ENCODE measurements around the gene IQCE. TPM values are rescaled to one million over a fixed set of nuclear protein-coding genes. Genes with fewer than 3 reads are reported as not detected.
"Not testable (repeated sequence)": the region's sequence is repeated elsewhere in the genome, so short reads cannot be mapped to it uniquely, and the experiment has no call there.

IQCE gene
- total and polyA plus RNA-seq, 2 donors from 2014 or later: 6.1 to 27.8 TPM

DNA sequence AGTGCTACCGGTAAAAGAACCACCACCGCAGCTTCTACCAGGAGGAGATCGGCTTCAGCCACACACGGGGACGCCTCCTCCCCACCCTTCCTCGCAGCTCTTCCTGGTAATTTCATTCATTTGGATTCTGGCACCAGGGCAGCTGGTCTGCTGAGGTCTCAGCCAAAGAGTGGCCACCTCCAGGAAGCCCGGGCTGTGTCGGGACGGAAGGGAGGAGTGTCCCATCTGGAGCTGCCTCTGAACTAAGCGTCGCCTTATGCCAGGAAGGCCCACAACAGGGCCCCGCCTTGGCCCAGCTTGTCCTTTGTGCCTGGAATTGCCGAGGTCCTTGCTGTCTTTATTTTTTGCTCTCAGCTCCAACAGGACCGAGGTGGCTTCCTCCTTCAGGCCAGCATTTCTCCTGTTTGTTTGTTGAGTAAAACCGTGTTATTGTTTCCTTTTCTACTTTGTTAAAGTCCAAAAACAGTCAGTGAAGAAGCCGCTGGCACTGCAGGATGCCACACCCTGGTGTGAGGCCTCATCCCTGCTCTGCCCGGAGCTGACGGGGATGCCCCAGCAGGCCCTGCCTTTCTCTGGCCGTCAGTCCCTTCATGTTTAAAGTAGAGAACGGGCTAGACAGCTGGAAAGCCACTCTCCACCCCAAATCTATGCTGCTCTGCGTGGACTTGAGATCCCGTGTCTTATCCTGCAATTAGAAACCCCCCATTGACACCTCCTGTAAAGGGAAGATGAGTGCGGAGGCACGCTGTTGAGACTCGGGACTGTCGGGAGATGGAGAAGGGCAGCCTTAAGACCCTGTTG lies 48.5 kb downstream of the IQCE start:
- intact Hi-C loops (cut with DNase I): no loop called here
- no peak for FAIRE-seq
- Histone ChIP-seq H3K4me3 (ENCODE audit: low read length in 3 of 3) (no peak overlapping the region), H3K27ac (ENCODE audit: low read depth in 2 of 2, low read length in 2 of 2) (peak overlapping the region; percentile 70 to 81), H3K4me1 (ENCODE audit: control insufficient read depth in 2 of 3, insufficient read depth in 2 of 3, low read depth in 1 of 3, low read length in 3 of 3) (peaks cover 0 to 13% (median 0%) of the 10 kb centered on the region in 3 donors), H3K27me3 (ENCODE audit: control insufficient read depth, insufficient read depth, low read length) (no peaks in the 10 kb centered on the region), H3K36me3 (ENCODE audit: control insufficient read depth in 2 of 3, insufficient read depth in 3 of 3, low read length in 3 of 3) (peaks cover 0 to 5% (median 0%) of the 10 kb centered on the region in 3 donors), H3K9me3 (ENCODE audit: control insufficient read depth in 2 of 3, insufficient read depth in 1 of 3, low read length in 3 of 3) (no peaks in the 10 kb centered on the region), H3K9ac (ENCODE audit: low read length in 3 of 3) (no peak overlapping the region)
- TF ChIP-seq, protein P1, sequence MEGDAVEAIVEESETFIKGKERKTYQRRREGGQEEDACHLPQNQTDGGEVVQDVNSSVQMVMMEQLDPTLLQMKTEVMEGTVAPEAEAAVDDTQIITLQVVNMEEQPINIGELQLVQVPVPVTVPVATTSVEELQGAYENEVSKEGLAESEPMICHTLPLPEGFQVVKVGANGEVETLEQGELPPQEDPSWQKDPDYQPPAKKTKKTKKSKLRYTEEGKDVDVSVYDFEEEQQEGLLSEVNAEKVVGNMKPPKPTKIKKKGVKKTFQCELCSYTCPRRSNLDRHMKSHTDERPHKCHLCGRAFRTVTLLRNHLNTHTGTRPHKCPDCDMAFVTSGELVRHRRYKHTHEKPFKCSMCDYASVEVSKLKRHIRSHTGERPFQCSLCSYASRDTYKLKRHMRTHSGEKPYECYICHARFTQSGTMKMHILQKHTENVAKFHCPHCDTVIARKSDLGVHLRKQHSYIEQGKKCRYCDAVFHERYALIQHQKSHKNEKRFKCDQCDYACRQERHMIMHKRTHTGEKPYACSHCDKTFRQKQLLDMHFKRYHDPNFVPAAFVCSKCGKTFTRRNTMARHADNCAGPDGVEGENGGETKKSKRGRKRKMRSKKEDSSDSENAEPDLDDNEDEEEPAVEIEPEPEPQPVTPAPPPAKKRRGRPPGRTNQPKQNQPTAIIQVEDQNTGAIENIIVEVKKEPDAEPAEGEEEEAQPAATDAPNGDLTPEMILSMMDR (IDR thresholded peaks at IDR 0.05; ENCODE audit: borderline replicate concordance, extremely low read depth, insufficient read depth): no peak
- DNase-seq: peak in 1 of 5 donors; percentile 89

DNA sequence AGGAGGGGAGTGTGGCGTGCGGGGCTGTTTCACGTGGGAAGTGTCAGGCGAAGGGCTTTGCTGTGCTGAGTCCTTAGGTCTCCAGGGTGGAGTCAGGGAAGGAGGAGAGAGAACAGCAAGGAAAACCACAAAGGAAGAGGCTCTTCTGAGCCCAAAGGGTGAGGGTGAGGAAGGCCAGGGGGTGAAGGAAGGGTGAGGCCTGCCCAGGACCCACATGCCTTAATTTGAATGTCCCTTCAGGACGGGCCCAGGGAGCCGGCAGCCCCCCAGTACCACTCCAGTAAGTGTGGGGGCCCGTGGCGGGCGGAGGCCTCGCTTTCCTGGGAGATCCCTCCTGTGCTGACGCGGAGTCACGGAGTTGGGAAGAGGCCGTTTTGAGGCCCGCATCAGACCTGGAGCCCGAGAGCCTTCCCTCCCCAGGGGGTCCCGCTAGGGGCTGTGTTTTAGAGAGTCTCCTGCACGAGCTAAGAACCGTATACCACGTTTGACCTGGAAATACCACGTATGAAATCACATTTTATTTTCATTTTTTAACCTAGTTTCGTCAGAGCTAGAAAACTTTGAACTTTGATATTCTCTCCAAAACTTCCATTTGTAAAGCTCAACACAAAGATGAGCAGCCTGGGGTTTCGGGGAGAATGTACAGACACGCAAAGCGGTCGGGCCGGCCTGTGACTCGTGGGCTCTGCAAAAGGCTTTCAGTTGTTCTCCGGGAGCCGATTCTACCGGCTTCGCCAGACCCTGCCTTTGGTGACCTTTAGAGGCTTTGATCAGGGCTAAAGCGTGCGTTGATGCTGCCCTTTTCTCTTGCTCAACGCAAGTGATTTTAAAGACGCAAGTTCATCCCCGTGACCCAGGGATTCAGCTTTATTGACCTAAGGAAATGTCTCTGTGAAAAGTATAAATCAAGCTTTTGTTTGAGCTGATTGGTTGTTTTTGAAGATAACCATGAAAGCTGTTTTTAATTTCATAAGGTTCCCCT lies 49.4 kb downstream of the IQCE start:
- Histone ChIP-seq H3K4me1 (ENCODE audit: control insufficient read depth in 2 of 3, insufficient read depth in 2 of 3, low read depth in 1 of 3, low read length in 3 of 3) (peaks cover 0 to 14% (median 0%) of the 10 kb centered on the region in 3 donors), H3K9me3 (ENCODE audit: control insufficient read depth in 2 of 3, insufficient read depth in 1 of 3, low read length in 3 of 3) (no peaks in the 10 kb centered on the region), H3K27me3 (ENCODE audit: control insufficient read depth, insufficient read depth, low read length) (no peaks in the 10 kb centered on the region), H3K4me3 (ENCODE audit: low read length in 3 of 3) (no peak overlapping the region), H3K9ac (ENCODE audit: low read length in 3 of 3) (no peak overlapping the region), H3K27ac (ENCODE audit: low read depth in 2 of 2, low read length in 2 of 2) (peak overlapping the region; percentile 70 to 81), H3K36me3 (ENCODE audit: control insufficient read depth in 2 of 3, insufficient read depth in 3 of 3, low read length in 3 of 3) (peaks cover 0 to 5% (median 0%) of the 10 kb centered on the region in 3 donors)
- intact Hi-C loops (cut with DNase I): no loop called here
- TF ChIP-seq, protein P1 (IDR thresholded peaks at IDR 0.05; ENCODE audit: borderline replicate concordance, extremely low read depth, insufficient read depth): no peak
- FAIRE-seq (no peak), DNase-seq (peak in 1 of 5 donors; percentile 75)

DNA sequence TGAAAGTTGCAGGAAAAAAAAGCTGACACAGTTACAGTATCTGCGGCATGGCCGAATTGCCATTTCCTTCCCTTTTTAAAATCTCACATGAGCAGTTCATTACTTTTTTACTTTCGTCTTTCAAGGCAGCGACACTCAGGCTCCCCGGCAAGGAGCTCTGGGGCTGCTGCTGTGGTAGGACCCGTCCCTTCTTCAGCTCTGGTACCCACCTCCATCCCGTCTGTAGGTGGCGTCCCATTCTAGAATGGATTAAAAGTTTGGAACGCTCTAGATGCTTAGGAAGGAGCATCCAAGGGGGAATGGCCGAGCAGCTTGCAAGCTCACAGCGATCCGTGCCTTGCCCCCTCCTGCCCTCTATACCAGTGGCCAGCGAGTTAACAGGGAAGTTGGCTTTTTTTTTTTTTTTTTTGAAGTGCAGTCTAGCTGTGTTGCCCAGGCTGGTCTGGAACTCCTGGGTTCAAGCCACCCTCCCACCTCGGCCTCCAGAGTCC lies 50.2 kb downstream of the IQCE start:
- no peak overlapping the region for H3K27ac ChIP-seq (ENCODE audit: low read depth in 2 of 2, low read length in 2 of 2)
- H3K9ac ChIP-seq (ENCODE audit: low read length in 3 of 3): no peak overlapping the region
- H3K27me3 ChIP-seq (ENCODE audit: control insufficient read depth, insufficient read depth, low read length): no peaks in the 10 kb centered on the region
- H3K36me3 ChIP-seq (ENCODE audit: control insufficient read depth in 2 of 3, insufficient read depth in 3 of 3, low read length in 3 of 3): peaks cover 0 to 5% (median 0%) of the 10 kb centered on the region in 3 donors
- no peaks in the 10 kb centered on the region for H3K9me3 ChIP-seq (ENCODE audit: control insufficient read depth in 2 of 3, insufficient read depth in 1 of 3, low read length in 3 of 3)
- intact Hi-C loops (cut with DNase I): no loop called here
- H3K4me3 ChIP-seq (ENCODE audit: low read length in 3 of 3): no peak overlapping the region
- TF ChIP-seq, protein P1 (IDR thresholded peaks at IDR 0.05; ENCODE audit: borderline replicate concordance, extremely low read depth, insufficient read depth): peak; percentile 39
- peak in 3 of 5 donors; percentile 43 to 85 (median 61) for DNase-seq
- FAIRE-seq: no peak
- H3K4me1 ChIP-seq (ENCODE audit: control insufficient read depth in 2 of 3, insufficient read depth in 2 of 3, low read depth in 1 of 3, low read length in 3 of 3): peaks cover 0 to 21% (median 7%) of the 10 kb centered on the region in 3 donors

DNA sequence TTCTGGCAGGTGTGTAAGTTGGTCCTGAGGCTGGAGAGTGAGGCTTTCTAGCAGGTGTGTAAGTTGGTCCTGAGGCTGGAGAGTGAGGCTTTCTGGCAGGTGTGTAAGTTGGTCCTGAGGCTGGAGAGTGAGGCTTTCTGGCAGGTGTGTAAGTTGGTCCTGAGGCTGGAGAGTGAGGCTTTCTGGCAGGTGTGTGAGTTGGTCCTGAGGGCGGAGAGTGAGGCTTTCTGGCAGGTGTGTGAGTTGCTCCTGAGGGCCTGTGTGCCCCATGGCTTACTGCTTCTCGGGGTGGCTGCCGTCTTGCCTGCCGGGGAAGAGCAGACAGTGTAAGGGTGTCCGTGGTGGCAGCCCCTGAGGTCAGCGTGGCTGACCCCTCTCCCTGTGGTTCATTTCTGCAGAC lies 50.9 kb downstream of the IQCE start:
- H3K27ac ChIP-seq (ENCODE audit: low read depth in 2 of 2, low read length in 2 of 2); FAIRE-seq; H3K9ac ChIP-seq (ENCODE audit: low read length in 3 of 3); H3K4me3 ChIP-seq (ENCODE audit: low read length in 3 of 3); H3K36me3 ChIP-seq (ENCODE audit: control insufficient read depth in 2 of 3, insufficient read depth in 3 of 3, low read length in 3 of 3); DNase-seq; intact Hi-C loops (cut with DNase I); H3K27me3 ChIP-seq (ENCODE audit: control insufficient read depth, insufficient read depth, low read length); H3K9me3 ChIP-seq (ENCODE audit: control insufficient read depth in 2 of 3, insufficient read depth in 1 of 3, low read length in 3 of 3): not testable (repeated sequence)
- peaks cover 0 to 25% (median 10%) of the 10 kb centered on the region in 3 donors for H3K4me1 ChIP-seq (ENCODE audit: control insufficient read depth in 2 of 3, insufficient read depth in 2 of 3, low read depth in 1 of 3, low read length in 3 of 3)

All from kidney (tissue), 14 donors.